Stimulated activated CD4-positive, alpha-beta T cell treated with anti-CD3 and anti-CD28 coated beads, Interleukin-4, amount 100 ng/mL, for 48 hours (primary cell): Measurements from ENCODE around the gene TCP1.
"Not testable (repeated sequence)": the region's sequence is repeated elsewhere in the genome, so short reads cannot be mapped to it uniquely, and the experiment has no call there.

Experiments used
- DNase-seq, 2 donors: peaks; one replicate each; pipeline ENCODE4 v3.0.0-alpha.2; 2020; ENCODE audit warnings: low read depth in 2 of 2

The TCP1 gene

GRCh38 chr6:159789377-159790148 lies at the start of gene TCP1:
Gene TCP1 (minus strand): TSS chr6:159789602. CDS start chr6:159789468, 134 bp downstream.
- peak; percentile 96 to 99 for DNase-seq

GRCh38 chr6:159838020-159838744 lies 48.8 kb upstream of the TCP1 start:
- DNase-seq, result no peak

GRCh38 chr6:159837511-159837910 lies 48.1 kb upstream of the TCP1 start:
- DNase-seq, result no peak

DNA sequence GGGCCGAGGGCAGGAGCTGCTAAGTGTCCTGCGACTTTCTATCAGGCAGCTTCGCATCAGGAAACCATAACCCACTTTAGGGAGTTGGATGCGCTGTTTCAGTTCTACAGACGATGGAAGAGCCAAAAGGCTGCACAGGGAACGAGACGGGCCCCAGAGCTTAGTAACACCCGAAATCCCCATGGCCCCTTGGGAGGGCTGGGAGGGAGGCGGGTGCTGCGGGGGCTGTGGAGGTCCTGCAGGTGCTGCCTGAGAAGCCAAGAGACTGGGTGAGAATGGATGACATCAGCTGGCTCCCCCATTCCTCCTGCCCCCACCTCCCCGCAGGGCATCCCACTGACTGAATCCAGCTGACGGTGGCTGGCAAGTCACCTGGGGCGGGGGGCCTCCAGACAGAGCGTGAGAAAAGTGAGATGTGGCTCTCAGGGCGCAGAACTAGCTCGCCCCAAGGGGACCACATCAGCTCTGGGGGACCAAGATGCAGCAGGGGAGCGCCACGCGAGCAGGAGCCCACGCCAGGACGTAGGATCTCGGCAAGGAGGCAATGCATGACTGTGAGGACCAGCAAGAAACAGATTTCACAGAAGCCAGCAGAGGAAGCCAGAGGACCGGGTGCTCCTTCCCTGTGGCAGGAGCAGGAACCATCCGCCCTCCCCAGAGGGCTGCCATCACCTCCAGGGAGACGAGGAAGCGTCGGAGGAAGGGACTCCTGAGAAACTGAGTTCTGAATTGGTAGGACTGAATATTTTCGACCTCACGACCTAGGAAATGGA lies 47.5 kb upstream of the TCP1 start:
- DNase-seq, result no peak

DNA sequence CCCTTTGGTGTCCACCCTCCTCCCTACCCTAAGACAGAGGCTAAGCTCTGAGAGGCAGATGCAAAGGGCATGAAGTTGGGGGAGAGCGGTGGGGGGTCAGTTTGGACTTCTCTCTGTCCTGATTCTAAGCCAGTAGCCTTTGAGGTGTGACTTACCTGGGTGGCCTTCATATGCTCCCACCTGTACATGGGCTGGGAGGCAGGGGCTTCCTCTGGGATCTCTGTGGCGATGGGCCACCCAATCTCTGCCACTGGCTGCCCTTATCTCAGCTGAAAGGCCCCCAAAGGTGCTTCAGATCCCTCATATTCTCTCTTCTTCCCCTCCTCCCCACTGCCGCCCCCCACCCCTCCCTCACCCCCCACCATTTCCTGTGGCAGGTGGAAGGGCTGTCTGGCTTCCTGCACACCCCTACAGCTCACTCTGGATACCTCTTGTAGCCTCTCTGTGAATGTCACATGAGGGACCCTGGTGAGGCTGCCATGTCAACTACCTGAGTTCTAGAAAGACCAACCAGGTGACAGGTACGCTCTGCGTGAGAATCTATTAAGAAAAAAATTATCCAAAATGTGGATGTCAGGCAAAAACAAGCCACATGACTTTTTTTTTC lies 44.7 kb upstream of the TCP1 start:
- DNase-seq, result no peak

- DNase-seq, result no peak
Observed at GRCh38 chr6:159833556-159833955, 44.2 kb upstream of the TCP1 start.

DNA sequence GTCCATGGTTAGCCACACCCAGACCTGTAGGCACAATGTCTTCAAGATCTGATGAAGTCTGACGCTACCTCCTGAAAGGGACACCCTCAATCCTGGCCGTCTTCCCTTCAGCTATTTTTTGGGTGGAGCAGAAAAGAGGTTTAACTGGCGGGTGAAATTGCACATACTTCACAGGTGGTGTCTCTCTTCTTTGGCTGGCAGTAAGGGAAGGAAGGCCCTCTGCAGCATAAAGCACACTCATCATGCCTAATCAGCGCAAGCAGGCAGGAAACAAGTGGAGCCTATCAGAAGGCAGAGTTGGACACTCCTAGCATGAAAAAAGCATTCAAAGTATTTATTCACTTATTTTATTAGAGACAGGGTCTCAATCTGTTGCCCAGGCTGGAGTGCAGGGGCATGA lies 43.5 kb upstream of the TCP1 start:
- DNase-seq, result no peak

GRCh38 chr6:159831373-159831679 lies 41.9 kb upstream of the TCP1 start:
- DNase-seq, result no peak

GRCh38 chr6:159830501-159831372 lies 41.3 kb upstream of the TCP1 start:
- no peak for DNase-seq

GRCh38 chr6:159829526-159829925 lies 40.1 kb upstream of the TCP1 start:
- DNase-seq, result no peak

DNA sequence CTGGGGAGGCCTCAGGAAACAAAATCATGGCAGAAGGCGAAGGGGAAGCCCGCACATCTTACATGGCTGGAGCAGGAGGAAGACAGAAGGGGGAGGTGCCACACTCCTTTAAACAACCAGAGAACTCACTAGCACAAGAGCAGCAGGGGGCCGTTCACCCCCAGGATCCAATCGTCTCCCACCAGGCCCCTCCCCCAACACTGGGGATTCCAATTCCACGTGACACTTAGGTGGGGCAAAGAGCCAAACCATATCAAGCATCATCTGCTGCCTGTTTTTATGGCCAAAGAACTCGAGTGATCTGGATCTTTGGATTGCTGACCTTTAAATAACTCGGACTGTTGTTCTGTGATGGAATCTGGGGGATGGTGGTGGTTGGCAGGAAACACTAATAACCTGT lies 38.7 kb upstream of the TCP1 start:
- DNase-seq, result no peak

GRCh38 chr6:159826968-159827647 lies 37.7 kb upstream of the TCP1 start:
- DNase-seq, result no peak

DNA sequence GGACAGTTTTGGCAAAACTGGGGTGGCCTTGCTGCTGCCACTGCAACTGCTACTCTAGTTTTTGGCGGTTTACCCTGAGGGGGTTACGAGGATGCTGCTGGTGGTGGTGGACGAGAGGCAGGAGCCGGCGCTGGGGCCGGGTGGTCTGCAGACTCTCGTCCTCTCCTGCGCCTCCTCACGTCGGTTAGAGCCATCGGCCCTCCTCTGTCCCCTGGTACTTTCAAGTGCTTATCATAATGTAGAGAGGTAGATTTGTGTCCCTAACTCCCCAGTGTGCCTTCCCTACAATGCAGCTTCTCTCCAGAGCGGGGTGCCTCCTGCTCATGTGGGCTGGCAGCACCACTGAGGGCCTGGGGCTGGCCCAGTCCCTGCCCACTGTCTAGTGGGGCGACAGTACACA lies 36.6 kb upstream of the TCP1 start:
- DNase-seq, result no peak

GRCh38 chr6:159824690-159825089 lies 35.3 kb upstream of the TCP1 start:
- not testable (repeated sequence) for DNase-seq

GRCh38 chr6:159823953-159824352 lies 34.6 kb upstream of the TCP1 start:
- DNase-seq, result no peak

- DNase-seq, result no peak
Observed at GRCh38 chr6:159821726-159822125, 32.3 kb upstream of the TCP1 start.

DNA sequence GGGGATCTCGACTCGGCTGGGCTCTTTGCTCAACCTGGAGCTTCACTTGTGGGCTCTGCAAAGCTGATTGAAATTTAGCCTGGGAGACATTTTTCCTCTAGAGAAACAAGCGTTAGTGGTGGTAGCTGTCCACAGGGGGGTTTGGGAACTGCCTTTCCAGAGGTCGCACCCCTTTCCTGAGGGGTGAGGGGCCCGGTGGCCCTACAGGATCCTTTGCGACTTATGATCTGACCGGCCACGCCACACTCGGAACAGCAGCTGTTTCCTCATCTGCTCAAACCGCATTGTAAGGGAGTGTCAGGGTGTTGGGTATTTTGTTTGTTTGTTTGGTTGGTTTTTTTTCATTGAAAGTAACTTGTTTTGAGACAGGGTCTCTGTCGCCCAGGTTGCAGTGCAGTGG lies 31.7 kb upstream of the TCP1 start:
- DNase-seq, result no peak

- peak; percentile 3 to 28 for DNase-seq
Observed at GRCh38 chr6:159819932-159820640, 30.7 kb upstream of the TCP1 start.

- DNase-seq, result no peak
Observed at GRCh38 chr6:159819098-159819497, 29.7 kb upstream of the TCP1 start.
